ENCODE measurements around the gene RBP2. TPM values are rescaled to one million over a fixed set of nuclear protein-coding genes. Genes with fewer than 3 reads are reported as not detected.

The RBP2 gene
- total RNA-seq, 1 donor from 2014 or later: 3.1 TPM

DNA sequence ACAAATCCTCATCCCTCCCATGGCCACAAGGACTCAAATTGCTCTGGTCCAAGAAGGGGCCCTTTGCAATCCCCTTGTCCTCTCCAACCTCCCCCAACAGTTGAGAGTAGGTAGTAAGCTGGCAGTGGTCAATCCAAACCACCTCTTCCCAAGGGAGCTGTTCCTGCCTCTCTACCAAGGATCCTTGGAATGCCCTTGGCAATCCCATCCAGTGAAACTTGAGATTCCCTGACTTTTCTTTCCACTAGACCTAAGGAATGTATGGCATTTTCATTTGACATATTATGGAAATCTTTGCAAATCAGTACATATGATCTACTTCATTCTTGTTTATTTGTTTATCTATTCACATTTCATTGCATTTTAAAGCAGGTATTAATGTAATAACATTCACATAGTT lies 4.8 kb upstream of the RBP2 start:
- intact Hi-C loops (cut with DNase I): no loop called here
- TF ChIP-seq, protein P1, sequence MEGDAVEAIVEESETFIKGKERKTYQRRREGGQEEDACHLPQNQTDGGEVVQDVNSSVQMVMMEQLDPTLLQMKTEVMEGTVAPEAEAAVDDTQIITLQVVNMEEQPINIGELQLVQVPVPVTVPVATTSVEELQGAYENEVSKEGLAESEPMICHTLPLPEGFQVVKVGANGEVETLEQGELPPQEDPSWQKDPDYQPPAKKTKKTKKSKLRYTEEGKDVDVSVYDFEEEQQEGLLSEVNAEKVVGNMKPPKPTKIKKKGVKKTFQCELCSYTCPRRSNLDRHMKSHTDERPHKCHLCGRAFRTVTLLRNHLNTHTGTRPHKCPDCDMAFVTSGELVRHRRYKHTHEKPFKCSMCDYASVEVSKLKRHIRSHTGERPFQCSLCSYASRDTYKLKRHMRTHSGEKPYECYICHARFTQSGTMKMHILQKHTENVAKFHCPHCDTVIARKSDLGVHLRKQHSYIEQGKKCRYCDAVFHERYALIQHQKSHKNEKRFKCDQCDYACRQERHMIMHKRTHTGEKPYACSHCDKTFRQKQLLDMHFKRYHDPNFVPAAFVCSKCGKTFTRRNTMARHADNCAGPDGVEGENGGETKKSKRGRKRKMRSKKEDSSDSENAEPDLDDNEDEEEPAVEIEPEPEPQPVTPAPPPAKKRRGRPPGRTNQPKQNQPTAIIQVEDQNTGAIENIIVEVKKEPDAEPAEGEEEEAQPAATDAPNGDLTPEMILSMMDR (IDR thresholded peaks at IDR 0.05): no peak
- Histone ChIP-seq H3K4me1 (no peaks in the 10 kb centered on the region), H3K27ac (no peak overlapping the region), H3K36me3 (no peaks in the 10 kb centered on the region), H3K4me3 (no peak overlapping the region), H3K9me3 (no peaks in the 10 kb centered on the region), H3K27me3 (ENCODE audit: low read depth) (no peaks in the 10 kb centered on the region)
- ATAC-seq: no peak
- no peak for DNase-seq

DNA sequence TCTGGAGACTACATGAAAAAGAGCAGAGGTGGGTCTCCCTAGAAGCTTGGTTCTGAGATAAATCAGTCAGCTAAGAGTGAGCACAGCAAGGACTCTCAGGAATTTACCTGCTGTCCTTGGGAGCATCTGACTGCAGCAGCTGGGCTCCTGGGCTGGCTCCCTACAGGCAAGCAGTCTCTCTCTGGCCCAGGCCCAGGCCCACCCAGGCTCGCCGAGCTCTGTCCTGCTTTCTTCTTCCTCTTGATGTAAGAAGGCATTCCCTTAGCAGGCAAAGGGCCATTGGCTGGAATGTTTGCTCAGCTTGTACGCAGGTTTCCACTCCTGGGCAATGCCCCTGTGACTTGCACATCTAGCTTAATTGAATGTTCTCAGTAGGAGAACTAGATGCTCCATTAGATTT lies 4.3 kb upstream of the RBP2 start:
- H3K27ac ChIP-seq: no peak overlapping the region
- peak; percentile 39 to 56 for ATAC-seq

DNA sequence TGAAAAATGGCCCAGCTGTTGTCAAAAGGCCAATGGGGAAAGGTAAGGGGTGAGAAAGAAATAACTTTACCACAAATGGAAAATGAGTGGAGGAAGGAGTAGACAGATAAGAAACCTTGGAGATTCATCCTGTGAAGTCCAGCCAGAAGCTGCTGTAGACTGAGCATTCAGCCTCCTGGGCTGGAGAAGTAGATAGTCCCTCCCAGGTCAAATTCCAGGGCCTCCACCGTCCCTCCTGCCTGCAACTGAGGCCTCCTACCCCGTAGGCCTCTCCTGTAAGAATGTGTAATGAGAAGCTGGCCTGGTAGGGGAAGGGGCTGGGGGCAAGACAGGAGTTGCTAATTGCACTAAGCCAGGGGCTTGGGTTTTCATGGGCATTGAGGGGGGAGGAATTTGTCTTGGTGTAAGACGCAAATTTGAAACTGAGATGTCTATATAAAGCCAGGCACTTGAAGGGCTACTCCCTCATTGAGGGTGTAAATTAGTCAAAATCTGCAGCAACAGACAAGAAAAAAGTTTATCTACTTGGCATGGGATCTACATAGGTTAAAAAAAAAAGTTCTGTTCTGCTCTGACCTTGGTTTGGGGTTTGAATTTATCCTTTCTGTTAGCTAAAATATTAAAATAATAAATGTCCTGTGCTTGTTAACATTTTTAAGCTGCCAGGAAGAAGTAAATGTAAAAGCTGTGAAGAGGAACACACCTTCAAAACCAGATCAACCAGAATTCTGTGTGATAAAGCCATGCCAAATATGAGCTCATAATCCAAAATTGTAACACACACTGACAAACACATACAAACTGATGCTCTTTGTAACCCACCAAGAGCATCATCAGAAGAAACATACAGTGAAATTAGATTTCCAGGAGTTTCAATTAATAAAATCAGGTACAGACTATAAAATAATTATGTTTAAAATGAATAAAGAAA lies 1.7 kb upstream of the RBP2 start:
- Histone ChIP-seq H3K9me3 (no peaks in the 10 kb centered on the region), H3K4me3 (no peak overlapping the region), H3K4me1 (no peaks in the 10 kb centered on the region), H3K27me3 (ENCODE audit: low read depth) (no peaks in the 10 kb centered on the region), H3K27ac (peak overlapping the region; percentile 57), H3K36me3 (no peaks in the 10 kb centered on the region)
- TF ChIP-seq, protein P1 (IDR thresholded peaks at IDR 0.05): no peak
- intact Hi-C loops (cut with DNase I): no loop called here
- ATAC-seq (peak; percentile 22 to 80), DNase-seq (no peak)

More for the DNA sequence above, 4.3 kb upstream of the RBP2 start:
- TF ChIP-seq, protein P1 (IDR thresholded peaks at IDR 0.05): no peak
- no peak overlapping the region for H3K4me3 ChIP-seq
- H3K4me1 ChIP-seq: no peaks in the 10 kb centered on the region
- no peaks in the 10 kb centered on the region for H3K36me3 ChIP-seq
- intact Hi-C loops (cut with DNase I): no loop called here
- no peaks in the 10 kb centered on the region for H3K27me3 ChIP-seq (ENCODE audit: low read depth)
- DNase-seq: no peak
- no peaks in the 10 kb centered on the region for H3K9me3 ChIP-seq

DNA sequence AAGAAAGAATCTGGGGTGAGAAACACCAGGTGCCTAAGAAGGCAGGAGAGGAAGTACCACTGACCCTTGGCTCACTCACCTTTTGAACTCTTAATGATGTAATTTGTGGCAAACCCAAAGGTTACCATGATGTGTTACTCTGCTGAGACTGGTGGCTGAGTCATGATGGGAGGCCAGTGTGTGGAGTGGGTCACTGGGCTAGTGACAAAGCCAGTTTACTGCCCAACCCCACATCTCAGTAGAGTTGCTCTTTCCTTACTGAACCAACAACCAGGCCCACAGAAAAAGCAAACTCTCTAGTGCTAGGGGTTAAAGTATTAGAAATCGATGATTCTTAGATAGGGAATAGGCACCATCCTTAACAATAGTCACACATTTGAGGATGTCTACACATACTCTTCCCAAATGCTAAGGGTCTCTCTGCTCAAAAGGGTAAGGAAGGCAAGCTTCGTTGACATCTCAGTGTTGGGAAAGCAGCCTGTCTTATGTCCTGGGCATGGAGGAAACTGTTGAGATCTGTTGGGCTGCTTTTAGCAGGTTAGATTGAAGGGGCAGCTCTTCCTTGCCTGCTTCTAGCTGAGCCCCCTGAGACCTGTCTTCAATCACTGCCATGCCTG lies 3.1 kb downstream of the RBP2 start:
- intact Hi-C loops (cut with DNase I): no loop called here
- TF ChIP-seq, protein P1 (IDR thresholded peaks at IDR 0.05): no peak
- no peaks in the 10 kb centered on the region for H3K9me3 ChIP-seq
- H3K27ac ChIP-seq: no peak overlapping the region
- DNase-seq (no peak), ATAC-seq (no peak)
- H3K4me1 ChIP-seq: no peaks in the 10 kb centered on the region
- H3K36me3 ChIP-seq: no peaks in the 10 kb centered on the region
- H3K4me3 ChIP-seq: no peak overlapping the region
- H3K27me3 ChIP-seq (ENCODE audit: low read depth): no peaks in the 10 kb centered on the region

DNA sequence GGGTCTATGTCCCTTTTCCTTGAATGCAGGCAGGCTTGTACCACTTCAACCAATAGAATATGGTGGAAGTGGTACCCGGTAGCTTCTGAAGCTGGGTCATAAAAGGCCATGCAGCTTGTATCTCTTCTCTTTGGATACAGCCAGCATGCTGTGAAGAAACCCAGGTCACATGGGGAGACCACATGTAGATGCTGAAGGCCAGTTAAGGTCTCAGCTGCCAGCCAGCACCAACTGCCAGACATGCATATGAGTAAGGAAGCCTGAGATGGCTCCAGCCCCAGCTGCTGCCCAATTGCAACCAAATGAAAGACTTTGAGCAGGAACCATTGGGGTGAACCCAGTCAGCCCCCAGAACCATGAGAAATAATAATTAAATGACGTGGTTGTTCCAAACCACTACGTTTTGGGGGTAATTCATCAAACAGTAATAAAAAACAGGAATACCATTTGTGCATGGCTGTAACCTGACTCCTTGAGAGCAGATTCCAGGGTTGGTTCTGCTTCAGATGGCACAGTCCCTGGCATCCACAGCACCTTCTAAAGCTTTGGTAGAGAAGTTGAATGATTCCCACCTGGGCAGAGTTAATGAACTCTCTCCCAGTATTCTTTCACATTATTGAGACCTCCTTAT lies 3.8 kb downstream of the RBP2 start:
- no peaks in the 10 kb centered on the region for H3K27me3 ChIP-seq (ENCODE audit: low read depth)
- no peak for DNase-seq
- no peaks in the 10 kb centered on the region for H3K36me3 ChIP-seq
- no peak for ATAC-seq
- intact Hi-C loops (cut with DNase I): no loop called here
- no peaks in the 10 kb centered on the region for H3K9me3 ChIP-seq
- TF ChIP-seq, protein P1 (IDR thresholded peaks at IDR 0.05): no peak
- no peak overlapping the region for H3K27ac ChIP-seq
- no peaks in the 10 kb centered on the region for H3K4me1 ChIP-seq
- no peak overlapping the region for H3K4me3 ChIP-seq
